GM19238 (cell line): ENCODE results near the gene DDOST.
"Not testable (repeated sequence)": the region's sequence is repeated elsewhere in the genome, so short reads cannot be mapped to it uniquely, and the experiment has no call there.

Experiments
- DNase-seq: peaks from one replicate; pipeline ENCODE4 v3.0.0; 2011; ENCODE audit warnings: low spot score; ENCODE audit not compliant: insufficient read length

The DDOST gene

GRCh38 chr1:20691872-20692271 lies 30.7 kb upstream of the DDOST start:
- DNase-seq = no peak

GRCh38 chr1:20689645-20690056 lies 28.5 kb upstream of the DDOST start:
- no peak for DNase-seq

GRCh38 chr1:20686883-20687725 lies 25.9 kb upstream of the DDOST start:
- no peak for DNase-seq

- no peak for DNase-seq
Measured at GRCh38 chr1:20685741-20686140, 24.6 kb upstream of the DDOST start.

GRCh38 chr1:20685099-20685662 lies 24.0 kb upstream of the DDOST start:
- DNase-seq = no peak

- DNase-seq = no peak
Measured at GRCh38 chr1:20684651-20685050, 23.5 kb upstream of the DDOST start.

- no peak for DNase-seq
Measured at GRCh38 chr1:20684050-20684620, 23.0 kb upstream of the DDOST start.

- no peak for DNase-seq
Measured at GRCh38 chr1:20683614-20684013, 22.4 kb upstream of the DDOST start.

GRCh38 chr1:20682571-20683236 lies 21.5 kb upstream of the DDOST start:
- DNase-seq = no peak

GRCh38 chr1:20681999-20682398 lies 20.8 kb upstream of the DDOST start:
- DNase-seq = no peak

GRCh38 chr1:20680269-20680668 lies 19.1 kb upstream of the DDOST start:
- no peak for DNase-seq

- DNase-seq = peak; percentile 41
Measured at GRCh38 chr1:20678599-20678998, 17.4 kb upstream of the DDOST start.

- DNase-seq = not testable (repeated sequence)
Measured at GRCh38 chr1:20673626-20674025, 12.5 kb upstream of the DDOST start.

- no peak for DNase-seq
Measured at GRCh38 chr1:20672265-20672632, 11.1 kb upstream of the DDOST start.

GRCh38 chr1:20670936-20671335 lies 9.8 kb upstream of the DDOST start:
- no peak for DNase-seq

- no peak for DNase-seq
Measured at GRCh38 chr1:20668581-20668980, 7.4 kb upstream of the DDOST start.

- DNase-seq = no peak
Measured at GRCh38 chr1:20666804-20667203, 5.6 kb upstream of the DDOST start.

- DNase-seq = no peak
Measured at GRCh38 chr1:20666146-20666545, 5.0 kb upstream of the DDOST start.

GRCh38 chr1:20665726-20666125 lies 4.6 kb upstream of the DDOST start:
- no peak for DNase-seq

- DNase-seq = no peak
Measured at GRCh38 chr1:20663969-20664715, 3.0 kb upstream of the DDOST start.

- DNase-seq = no peak
Measured at GRCh38 chr1:20663365-20663764, 2.2 kb upstream of the DDOST start.

GRCh38 chr1:20662110-20662475 lies 924 bp upstream of the DDOST start:
- no peak for DNase-seq
